WI38 (cell line): ENCODE results near the gene ZNF629.

Experiments
- H3K4me3 ChIP-seq: 2 replicates; pipeline ENCODE4 v1.5.1; 2011; ENCODE audit warnings: low read depth, mild to moderate bottlenecking, control low read depth, low read length
- CTCF ChIP-seq: IDR thresholded peaks from 2 replicates; pipeline ENCODE4 v1.5.1; 2012; ENCODE audit warnings: low read depth, mild to moderate bottlenecking, control low read depth, low read length

Gene ZNF629

GRCh38 chr16:30758988-30759491 lies 28.0 kb downstream of the ZNF629 start:
- H3K4me3 ChIP-seq = no peak overlapping the region
- no peak for TF ChIP-seq CTCF

- TF ChIP-seq CTCF = no peak
- no peak overlapping the region for H3K4me3 ChIP-seq
Measured at GRCh38 chr16:30757316-30757715, 29.7 kb downstream of the ZNF629 start.

- TF ChIP-seq CTCF = no peak
- H3K4me3 ChIP-seq = no peak overlapping the region
Measured at GRCh38 chr16:30756781-30757100, 30.3 kb downstream of the ZNF629 start.

- no peak overlapping the region for H3K4me3 ChIP-seq
- no peak for TF ChIP-seq CTCF
Measured at GRCh38 chr16:30755955-30756780, 30.8 kb downstream of the ZNF629 start.

GRCh38 chr16:30753596-30753995 lies 33.4 kb downstream of the ZNF629 start:
- TF ChIP-seq CTCF = no peak
- H3K4me3 ChIP-seq = no peak overlapping the region

- no peak for TF ChIP-seq CTCF
- H3K4me3 ChIP-seq = no peak overlapping the region
Measured at GRCh38 chr16:30750876-30751465, 36.0 kb downstream of the ZNF629 start.

GRCh38 chr16:30750201-30750600 lies 36.8 kb downstream of the ZNF629 start:
- no peak overlapping the region for H3K4me3 ChIP-seq
- TF ChIP-seq CTCF = no peak
